Right ventricle myocardium inferior (tissue), 1 donor: Measurements from ENCODE around the gene CEBPA. TPM values are rescaled to one million over a fixed set of nuclear protein-coding genes. Genes with fewer than 3 reads are reported as not detected.
A peak's percentile ranks its signal among the peaks of the same experiment; 100 is the strongest.

Experiments used
- ATAC-seq: fragments of 200-7000 bp; cut with Tn5 transposase; one replicate; pipeline ENCODE4 v1.9.1; 2020; ENCODE audit warnings: mild to moderate bottlenecking, moderate library complexity
- DNase-seq: peaks from one replicate; pipeline ENCODE4 v3.0.0; 2021; ENCODE audit errors: missing footprints
- intact Hi-C: fragments of 100-400 bp; cut with DNase I; formaldehyde crosslinking; loops from one replicate; pipeline ENCODE4 v1.11.0; 2022
- total RNA-seq: library from RNA; stranded (reverse); fragmentation: NEBNext Ultra II Directional; extraction: Animal tissue kit (Norgen Biotek cat#: 25700); gene quantifications from one replicate; pipeline ENCODE4 v1.2.1, GENCODE V29; 2021
- donor health status: DM: no; HTN: yes; CAD: no; lungs with severe emphysema.

Gene CEBPA
- total RNA-seq, 1 donor from 2014 or later = 4.9 TPM

- intact Hi-C loops = no loop called here
- DNase-seq = no peak
- peak; percentile 54 for ATAC-seq
Observed at GRCh38 chr19:33261511-33262189, 40.7 kb downstream of the CEBPA start.

GRCh38 chr19:33260628-33261418, 41.5 kb downstream of the CEBPA start:
- DNase-seq (no peak), ATAC-seq (peak; percentile 45)
- intact Hi-C loops = no loop called here

GRCh38 chr19:33259539-33259938, 42.8 kb downstream of the CEBPA start:
- DNase-seq (no peak), ATAC-seq (no peak)
- intact Hi-C loops = no loop called here

- ATAC-seq = no peak
- DNase-seq = no peak
- intact Hi-C loops = no loop called here
Observed at GRCh38 chr19:33257828-33258227, 44.5 kb downstream of the CEBPA start.

- intact Hi-C loops = no loop called here
- DNase-seq (no peak), ATAC-seq (no peak)
Observed at GRCh38 chr19:33256261-33256660, 46.1 kb downstream of the CEBPA start.

GRCh38 chr19:33255781-33256180, 46.6 kb downstream of the CEBPA start:
- intact Hi-C loops = no loop called here
- no peak for DNase-seq
- ATAC-seq = no peak

- ATAC-seq (no peak), DNase-seq (no peak)
- intact Hi-C loops = no loop called here
Observed at GRCh38 chr19:33254245-33254824, 48.0 kb downstream of the CEBPA start.

- no peak for ATAC-seq
- peak; percentile 66 for DNase-seq
- intact Hi-C loops = no loop called here
Observed at GRCh38 chr19:33252971-33253370, 49.4 kb downstream of the CEBPA start.

GRCh38 chr19:33252418-33252962, 49.8 kb downstream of the CEBPA start:
- intact Hi-C loops = no loop called here
- DNase-seq (no peak), ATAC-seq (no peak)

GRCh38 chr19:33251526-33252090, 50.7 kb downstream of the CEBPA start:
- intact Hi-C loops = no loop called here
- ATAC-seq (no peak), DNase-seq (peak; percentile 9)

GRCh38 chr19:33251076-33251475, 51.3 kb downstream of the CEBPA start:
- intact Hi-C loops = no loop called here
- DNase-seq (peak; percentile 23), ATAC-seq (no peak)

GRCh38 chr19:33250500-33250899, 51.8 kb downstream of the CEBPA start:
- intact Hi-C loops = no loop called here
- DNase-seq (peak; percentile 0), ATAC-seq (no peak)

Other genes starting within 250 kb of the CEBPA start
- 3.0 TPM for gene RHPN2, start 237.6 kb downstream of the CEBPA start, total RNA-seq
- gene GPATCH1, start 221.4 kb downstream of the CEBPA start, total RNA-seq = 6.5 TPM
- gene WDR88, start 170.4 kb downstream of the CEBPA start, total RNA-seq = not detected
- 17.8 TPM for gene LRP3, start 108.2 kb downstream of the CEBPA start, total RNA-seq
- gene SLC7A10, start 76.7 kb downstream of the CEBPA start, total RNA-seq = 0.32 TPM
- 17.5 TPM for gene CEBPG, start 71.2 kb upstream of the CEBPA start, total RNA-seq
- 32.1 TPM for gene PEPD, start 219.3 kb upstream of the CEBPA start, total RNA-seq